GM12864 (cell line): Measurements from ENCODE around the gene STAMBPL1.

Experiments used
- DNase-seq: peaks from one replicate; pipeline ENCODE4 v3.0.0-alpha.2; 2011; ENCODE audit warnings: low read depth
- H3K4me3 ChIP-seq: 2 replicates; pipeline ENCODE4 v1.5.1; 2011; ENCODE audit warnings: mild to moderate bottlenecking, low read depth, low read length, control low read depth
- TF ChIP-seq, protein P1 (sequence below): IDR thresholded peaks from 2 replicates; pipeline ENCODE4 v1.5.1; 2011; ENCODE audit warnings: low read depth, mild to moderate bottlenecking, moderate library complexity, low read length, control low read depth, inconsistent platforms; ENCODE audit errors: missing control alignments

STAMBPL1 gene

DNA sequence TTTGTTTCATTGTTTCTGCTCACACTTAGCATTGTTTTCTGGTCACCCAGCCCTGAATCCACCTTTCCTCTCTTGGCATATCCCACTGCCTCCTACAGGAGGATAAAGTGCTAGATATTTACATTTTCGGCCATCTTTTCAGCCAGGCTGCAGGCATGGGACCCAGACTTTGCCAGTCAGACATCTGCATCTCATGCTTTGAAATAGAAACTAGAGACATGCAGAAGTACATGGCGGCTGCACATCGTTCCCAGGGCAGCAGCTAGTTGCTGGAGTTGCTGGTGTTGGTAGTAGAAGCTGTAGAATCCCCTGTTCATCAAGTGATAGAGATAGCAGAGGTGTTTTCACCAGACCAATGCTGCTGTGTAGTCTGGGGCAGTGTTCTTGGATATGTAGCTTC is 18.7 kb downstream of the STAMBPL1 start:
- DNase-seq: no peak
- TF ChIP-seq, protein P1, sequence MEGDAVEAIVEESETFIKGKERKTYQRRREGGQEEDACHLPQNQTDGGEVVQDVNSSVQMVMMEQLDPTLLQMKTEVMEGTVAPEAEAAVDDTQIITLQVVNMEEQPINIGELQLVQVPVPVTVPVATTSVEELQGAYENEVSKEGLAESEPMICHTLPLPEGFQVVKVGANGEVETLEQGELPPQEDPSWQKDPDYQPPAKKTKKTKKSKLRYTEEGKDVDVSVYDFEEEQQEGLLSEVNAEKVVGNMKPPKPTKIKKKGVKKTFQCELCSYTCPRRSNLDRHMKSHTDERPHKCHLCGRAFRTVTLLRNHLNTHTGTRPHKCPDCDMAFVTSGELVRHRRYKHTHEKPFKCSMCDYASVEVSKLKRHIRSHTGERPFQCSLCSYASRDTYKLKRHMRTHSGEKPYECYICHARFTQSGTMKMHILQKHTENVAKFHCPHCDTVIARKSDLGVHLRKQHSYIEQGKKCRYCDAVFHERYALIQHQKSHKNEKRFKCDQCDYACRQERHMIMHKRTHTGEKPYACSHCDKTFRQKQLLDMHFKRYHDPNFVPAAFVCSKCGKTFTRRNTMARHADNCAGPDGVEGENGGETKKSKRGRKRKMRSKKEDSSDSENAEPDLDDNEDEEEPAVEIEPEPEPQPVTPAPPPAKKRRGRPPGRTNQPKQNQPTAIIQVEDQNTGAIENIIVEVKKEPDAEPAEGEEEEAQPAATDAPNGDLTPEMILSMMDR: no peak

DNA sequence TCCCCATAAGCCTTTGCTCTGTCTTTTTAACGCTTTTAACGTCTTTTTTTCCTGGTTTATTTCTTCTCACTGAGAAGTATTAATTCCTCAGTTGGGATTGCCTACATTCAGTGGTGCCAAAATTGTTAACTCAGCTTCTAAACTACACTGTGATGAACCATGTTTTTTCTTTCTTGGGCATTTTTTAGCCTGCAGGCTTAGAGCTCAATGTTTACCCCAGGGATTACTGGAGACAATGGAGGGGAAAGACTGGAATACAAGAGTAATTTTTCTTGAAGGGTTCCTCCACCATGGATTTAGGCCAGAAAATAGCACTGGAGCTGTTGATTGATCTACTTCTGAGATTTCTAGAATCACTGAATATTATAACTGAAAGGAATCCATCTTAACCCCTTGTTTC is 19.8 kb downstream of the STAMBPL1 start:
- TF ChIP-seq, protein P1: no peak
- DNase-seq: no peak
- H3K4me3 ChIP-seq: no peak overlapping the region

More for the DNA sequence above, 18.7 kb downstream of the STAMBPL1 start:
- H3K4me3 ChIP-seq: peak overlapping the region; percentile 25; the same call in 1 of the 2 replicates

DNA sequence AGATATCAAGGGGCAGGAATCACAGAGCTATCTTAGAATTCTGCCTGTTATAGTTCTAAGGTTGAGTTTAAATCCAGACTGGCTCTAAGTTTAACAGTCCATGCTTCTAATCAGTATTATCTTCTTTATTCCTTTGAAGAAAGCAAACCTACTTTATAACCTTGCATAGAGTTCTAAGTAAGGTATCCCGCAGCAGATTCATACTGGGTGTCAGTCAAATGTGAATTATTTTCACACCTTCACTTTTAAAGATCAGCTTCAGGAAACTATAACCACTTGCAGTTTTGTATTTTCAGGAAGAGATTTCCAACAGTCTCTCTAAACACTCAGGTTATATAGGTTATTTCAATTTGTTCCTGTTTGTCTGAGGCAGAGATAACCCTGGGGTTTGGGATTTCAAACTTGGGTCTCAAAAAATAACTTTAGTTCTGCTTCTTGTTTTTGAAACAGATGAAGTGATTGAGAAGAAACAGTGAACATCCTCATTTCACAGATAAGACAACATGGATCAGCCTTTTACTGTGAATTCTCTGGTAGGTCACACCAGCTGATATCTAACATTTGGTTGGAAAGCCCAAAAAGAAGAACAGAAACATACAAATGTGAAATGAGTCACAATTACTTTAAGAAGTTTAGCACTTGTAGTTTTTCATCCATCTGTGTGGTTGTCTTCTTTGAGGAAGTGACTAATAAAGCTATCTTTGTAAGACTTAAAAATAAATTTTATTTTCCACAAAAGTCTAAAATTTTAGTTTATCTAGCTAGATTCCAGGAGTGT is 21.4 kb downstream of the STAMBPL1 start:
- TF ChIP-seq, protein P1: no peak
- DNase-seq: peak; percentile 87

DNA sequence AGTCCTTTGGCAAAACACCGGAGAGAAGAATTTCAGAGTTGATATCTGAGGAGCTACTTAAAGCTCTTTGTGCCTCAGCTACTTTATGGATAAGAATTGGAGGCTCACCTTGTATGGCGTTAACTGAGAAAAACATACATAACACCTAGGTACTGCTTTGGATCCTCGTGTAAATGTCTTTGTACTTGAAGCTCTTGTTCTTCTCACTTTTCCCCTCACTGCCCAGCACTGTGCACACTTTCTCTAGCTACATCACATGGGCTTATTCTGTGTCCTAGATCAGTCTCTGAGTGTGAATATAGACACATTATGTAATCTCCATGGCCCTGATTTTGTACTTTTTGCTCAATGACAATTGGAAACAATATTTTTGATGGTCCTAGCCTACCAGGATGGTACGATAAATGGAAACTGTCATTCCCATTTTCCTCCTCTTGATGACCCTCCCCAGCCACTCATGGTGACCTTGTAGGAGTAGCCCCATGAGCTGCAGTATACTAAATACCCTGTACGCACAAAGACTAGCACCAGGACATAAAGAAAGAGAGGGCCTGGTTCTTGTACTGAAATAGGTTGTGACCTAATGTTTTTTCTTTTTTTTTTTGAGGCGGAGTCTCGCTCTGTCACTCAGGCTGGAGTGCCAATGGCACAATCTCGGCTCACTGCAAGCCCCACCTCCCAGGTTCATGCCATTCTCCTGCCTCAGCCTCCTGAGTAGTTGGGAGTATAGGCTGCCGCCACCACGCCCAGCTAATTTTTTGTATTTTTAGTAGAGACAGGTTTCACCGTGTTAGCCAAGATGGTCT is 22.1 kb downstream of the STAMBPL1 start:
- TF ChIP-seq, protein P1: no peak

More for the DNA sequence above, 21.4 kb downstream of the STAMBPL1 start:
- peak overlapping the region; percentile 5; the same call in 1 of the 2 replicates for H3K4me3 ChIP-seq

DNA sequence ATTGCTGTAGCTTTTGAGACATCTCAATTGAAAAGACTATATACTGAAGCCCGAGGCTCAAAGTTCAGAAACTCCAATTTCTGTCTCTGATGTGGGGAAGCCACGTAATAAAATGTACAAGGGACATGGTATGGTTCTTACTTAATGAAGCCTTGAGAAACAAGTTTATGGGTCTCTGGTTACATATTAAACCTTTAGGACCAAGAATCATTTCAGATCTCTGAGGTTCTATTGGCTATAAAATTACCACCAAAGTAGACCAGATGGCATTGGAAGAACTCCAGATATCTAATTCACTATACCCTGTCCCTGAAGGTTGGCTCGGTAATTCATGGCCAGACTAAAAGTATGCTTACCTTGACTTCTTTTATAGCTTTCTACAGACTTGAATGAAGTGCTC is 23.7 kb downstream of the STAMBPL1 start:
- DNase-seq: no peak
- no peak overlapping the region for H3K4me3 ChIP-seq
- TF ChIP-seq, protein P1: no peak

More for the DNA sequence above, 22.1 kb downstream of the STAMBPL1 start:
- H3K4me3 ChIP-seq: no peak overlapping the region
- DNase-seq: no peak

DNA sequence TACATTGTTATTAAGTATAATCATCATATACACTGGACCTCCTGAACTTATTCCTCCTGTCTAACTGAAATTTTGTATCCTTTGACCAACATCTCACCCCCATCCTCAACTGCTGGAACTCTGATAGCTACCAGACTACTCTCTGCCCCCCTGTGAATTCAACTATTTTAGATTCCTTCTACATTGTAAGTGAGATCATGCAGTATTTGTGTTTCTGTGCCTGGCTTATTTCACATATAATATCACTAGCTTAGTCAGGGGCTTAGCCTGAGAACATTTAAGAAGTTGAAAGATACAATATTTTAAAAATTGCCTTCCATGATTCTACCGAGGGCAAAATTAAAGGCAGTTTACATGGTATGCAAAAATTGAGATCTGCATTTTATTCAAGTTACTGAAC is 26.9 kb downstream of the STAMBPL1 start:
- TF ChIP-seq, protein P1: no peak
- no peak overlapping the region for H3K4me3 ChIP-seq
- no peak for DNase-seq
